HepG2 (cell line): ENCODE results near the gene SDHAF1. TPM values are rescaled to one million over a fixed set of nuclear protein-coding genes. Genes with fewer than 3 reads are reported as not detected.

Source experiments
- ASH2L ChIP-seq: fragments of 300-600, 200-600 bp; sonication (generic); IDR thresholded peaks from 2 replicates; pipeline ENCODE4 v1.7.0; 2017; ENCODE audit warnings: low read depth, mild to moderate bottlenecking, moderate library complexity, mixed read lengths, low read length; ENCODE audit not compliant: insufficient read length
- HMGA1 ChIP-seq: sonication (generic); formaldehyde crosslinking; conservative IDR thresholded peaks from 2 replicates; pipeline ENCODE4 v1.4.0; 2020; ENCODE audit warnings: missing genetic modification reagents
- HNRNPK ChIP-seq: fragments of 200-400 bp; formaldehyde crosslinking; IDR thresholded peaks from 2 replicates; pipeline ENCODE4 v1.6.1; 2018; ENCODE audit warnings: low read length, low read depth, moderate library complexity, mild to moderate bottlenecking; ENCODE audit not compliant: poor library complexity, severe bottlenecking
- KDM1A ChIP-seq: IDR thresholded peaks from 2 replicates; pipeline ENCODE4 v1.6.1; 2016; ENCODE audit warnings: missing compliant biosample characterization
- MZF1 ChIP-seq: sonication (generic); formaldehyde crosslinking; IDR thresholded peaks from 2 replicates; pipeline ENCODE4 v1.8.1; 2023; ENCODE audit warnings: mild to moderate bottlenecking, missing genetic modification reagents, borderline replicate concordance
- NFYB ChIP-seq: sonication (generic); formaldehyde crosslinking; IDR thresholded peaks from 2 replicates; pipeline ENCODE4 v1.4.0; 2020; ENCODE audit warnings: missing genetic modification reagents
- PHB2 ChIP-seq: fragments of 450-650 bp; IDR thresholded peaks from 2 replicates; pipeline ENCODE4 v1.6.1; 2018; ENCODE audit not compliant: partially characterized antibody
- RORA ChIP-seq: sonication (generic); formaldehyde crosslinking; IDR thresholded peaks from 2 replicates; pipeline ENCODE4 v1.5.0; 2020; ENCODE audit warnings: mild to moderate bottlenecking, missing genetic modification reagents, moderate library complexity
- SOX13 ChIP-seq, 3 experiments: fragments of 450-650 bp in 1 of 3; sonication (generic) in 1 of 3; formaldehyde crosslinking in 1 of 3; IDR thresholded peaks in 2 of 3; conservative IDR thresholded peaks in 1 of 3; 2 replicates each; pipeline versions ENCODE4 v1.5.0 to v1.6.1; 2016 to 2020; ENCODE audit warnings: antibody characterized with exemption in 1 of 3, mild to moderate bottlenecking in 1 of 3, missing compliant biosample characterization in 1 of 3, missing genetic modification reagents in 1 of 3, moderate library complexity in 1 of 3
- YEATS2 ChIP-seq: sonication (generic); formaldehyde crosslinking; IDR thresholded peaks from 2 replicates; pipeline ENCODE4 v1.4.0; 2020; ENCODE audit warnings: missing genetic modification reagents, borderline replicate concordance
- ZFP1 ChIP-seq: IDR thresholded peaks from 2 replicates; pipeline ENCODE4 v1.6.1; 2016
- ZMYM3 ChIP-seq: sonication (generic); formaldehyde crosslinking; IDR thresholded peaks from 2 replicates; pipeline ENCODE4 v1.5.1; 2020; ENCODE audit warnings: mild to moderate bottlenecking, missing genetic modification reagents
- ZNF263 ChIP-seq: sonication (generic); formaldehyde crosslinking; IDR thresholded peaks from 2 replicates; pipeline ENCODE4 v1.4.0; 2020; ENCODE audit warnings: missing genetic modification reagents
- ZNF431 ChIP-seq: sonication (generic); formaldehyde crosslinking; IDR thresholded peaks from 2 replicates; pipeline ENCODE4 v1.9.0; 2022; ENCODE audit warnings: missing genetic modification reagents, low read depth, mild to moderate bottlenecking, borderline replicate concordance
- ZNF790 ChIP-seq: sonication (generic); formaldehyde crosslinking; IDR thresholded peaks from 2 replicates; pipeline ENCODE4 v1.8.0; 2022; ENCODE audit warnings: missing genetic modification reagents, mild to moderate bottlenecking, borderline replicate concordance
- polyA plus RNA-seq, 8 experiments: library from polyadenylated mRNA; depleted of rRNA in 3 of 8; stranded (reverse) in 7 of 8; unstranded in 1 of 8; fragments of >200 nt; fragmentation: Illumina TruSeq in 4 of 8; extraction: Trizol in 4 of 8; gene quantifications; 2 replicates each; pipeline versions ENCODE4 v1.2.1 to v1.2.3, GENCODE V29; 2011 to 2016; ENCODE audit warnings: low read depth in 4 of 8, missing spikeins in 1 of 8, mixed read lengths in 1 of 8; ENCODE audit not compliant: insufficient read depth in 1 of 8
- total RNA-seq, 5 experiments: library from RNA; depleted of rRNA; stranded (reverse); fragments of >200 nt; fragmentation: Illumina TruSeq; extraction: Trizol; gene quantifications; 2 replicates each; pipeline ENCODE4 v1.2.3, GENCODE V29; 2016; ENCODE audit warnings: low read depth in 1 of 5
- TF ChIP-seq, protein P1 (sequence below): sonication (generic); formaldehyde crosslinking; IDR thresholded peaks from 2 replicates; pipeline ENCODE4 v1.4.0; 2020; ENCODE audit warnings: mild to moderate bottlenecking, missing genetic modification reagents
- TF ChIP-seq, protein P2 (sequence below): sonication (generic); formaldehyde crosslinking; IDR thresholded peaks from 2 replicates; pipeline ENCODE4 v1.5.0; 2020; ENCODE audit warnings: mild to moderate bottlenecking, missing genetic modification reagents, borderline replicate concordance
- TF ChIP-seq, protein P3 (sequence below): sonication (generic); formaldehyde crosslinking; IDR thresholded peaks from 2 replicates; pipeline ENCODE4 v1.9.0; 2021; ENCODE audit warnings: missing genetic modification reagents, mild to moderate bottlenecking, borderline replicate concordance
- TF ChIP-seq, protein P4 (sequence below): IDR thresholded peaks from 2 replicates; pipeline ENCODE4 v1.6.1; 2016; ENCODE audit warnings: mild to moderate bottlenecking, missing biosample characterization, missing genetic modification reagents

The SDHAF1 gene
- total and polyA plus RNA-seq, 2 of the 13 experiments (the other 11 are each of a cell fraction or from before 2014, with no cell fraction given), result 17.8 to 22.8 TPM

DNA sequence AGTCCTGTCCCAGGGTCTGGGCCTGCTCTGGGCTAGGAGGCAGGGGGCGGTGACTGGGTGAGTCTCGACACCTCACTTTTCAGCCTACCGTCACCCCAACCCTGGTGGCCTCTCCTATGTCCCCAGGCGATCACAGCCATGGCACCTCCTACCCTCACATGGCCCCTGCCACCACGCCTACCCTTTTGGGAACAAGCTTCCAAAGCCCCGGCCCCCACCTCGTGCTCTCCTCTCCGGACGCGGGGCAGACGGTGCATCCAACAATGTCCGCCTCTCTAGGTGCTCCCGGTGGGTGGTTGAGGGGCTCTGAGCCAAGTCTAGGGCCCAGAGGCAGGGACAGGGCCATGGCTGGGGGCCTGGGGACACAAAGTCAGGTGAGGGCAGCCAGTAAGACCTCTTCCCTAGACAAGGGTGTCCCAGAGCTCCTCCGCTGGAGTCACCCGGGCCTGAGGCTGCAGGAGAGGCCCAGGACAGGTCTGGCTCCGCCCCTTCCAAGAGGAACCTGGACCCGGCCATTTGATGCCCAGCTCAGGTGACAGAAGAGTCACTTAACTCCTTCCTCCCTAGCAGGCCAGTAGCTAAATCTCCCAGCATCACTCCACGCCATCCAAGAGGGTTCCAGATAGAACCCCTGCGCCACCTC, 13.5 kb downstream of the SDHAF1 start, which contains the start of gene SYNE4 (continued):
- TF ChIP-seq ZNF790 (CRISPR knock-in tag) (no peak), ASH2L (peak; percentile 36), NFYB (peak; percentile 53; the same call in 1 of the 2 replicates), PHB2 (no peak), HMGA1 (CRISPR knock-in tag) (no peak), ZMYM3 (CRISPR knock-in tag) (peak; percentile 33), MZF1 (CRISPR knock-in tag) (no peak), ZFP1 (CRISPR knock-in tag) (no peak), ZNF263 (CRISPR knock-in tag) (peak; percentile 77), ZNF431 (CRISPR knock-in tag) (no peak), YEATS2 (CRISPR knock-in tag) (0 out of 2 replicates have a peak, but pooled peaks have one; percentile 28), HNRNPK (no peak), KDM1A (CRISPR knock-in tag) (0 out of 2 replicates have a peak, but pooled peaks have one; percentile 22), RORA (CRISPR knock-in tag) (no peak), SOX13 (IDR thresholded peaks at IDR 0.05) (no peak), SOX13 (CRISPR knock-in tag; conservative IDR thresholded peaks at IDR 0.05 in 1 of 2, IDR thresholded peaks at IDR 0.05 in 1 of 2) (no peak; a peak in 1 of 4 replicates)
- TF ChIP-seq, protein P1, sequence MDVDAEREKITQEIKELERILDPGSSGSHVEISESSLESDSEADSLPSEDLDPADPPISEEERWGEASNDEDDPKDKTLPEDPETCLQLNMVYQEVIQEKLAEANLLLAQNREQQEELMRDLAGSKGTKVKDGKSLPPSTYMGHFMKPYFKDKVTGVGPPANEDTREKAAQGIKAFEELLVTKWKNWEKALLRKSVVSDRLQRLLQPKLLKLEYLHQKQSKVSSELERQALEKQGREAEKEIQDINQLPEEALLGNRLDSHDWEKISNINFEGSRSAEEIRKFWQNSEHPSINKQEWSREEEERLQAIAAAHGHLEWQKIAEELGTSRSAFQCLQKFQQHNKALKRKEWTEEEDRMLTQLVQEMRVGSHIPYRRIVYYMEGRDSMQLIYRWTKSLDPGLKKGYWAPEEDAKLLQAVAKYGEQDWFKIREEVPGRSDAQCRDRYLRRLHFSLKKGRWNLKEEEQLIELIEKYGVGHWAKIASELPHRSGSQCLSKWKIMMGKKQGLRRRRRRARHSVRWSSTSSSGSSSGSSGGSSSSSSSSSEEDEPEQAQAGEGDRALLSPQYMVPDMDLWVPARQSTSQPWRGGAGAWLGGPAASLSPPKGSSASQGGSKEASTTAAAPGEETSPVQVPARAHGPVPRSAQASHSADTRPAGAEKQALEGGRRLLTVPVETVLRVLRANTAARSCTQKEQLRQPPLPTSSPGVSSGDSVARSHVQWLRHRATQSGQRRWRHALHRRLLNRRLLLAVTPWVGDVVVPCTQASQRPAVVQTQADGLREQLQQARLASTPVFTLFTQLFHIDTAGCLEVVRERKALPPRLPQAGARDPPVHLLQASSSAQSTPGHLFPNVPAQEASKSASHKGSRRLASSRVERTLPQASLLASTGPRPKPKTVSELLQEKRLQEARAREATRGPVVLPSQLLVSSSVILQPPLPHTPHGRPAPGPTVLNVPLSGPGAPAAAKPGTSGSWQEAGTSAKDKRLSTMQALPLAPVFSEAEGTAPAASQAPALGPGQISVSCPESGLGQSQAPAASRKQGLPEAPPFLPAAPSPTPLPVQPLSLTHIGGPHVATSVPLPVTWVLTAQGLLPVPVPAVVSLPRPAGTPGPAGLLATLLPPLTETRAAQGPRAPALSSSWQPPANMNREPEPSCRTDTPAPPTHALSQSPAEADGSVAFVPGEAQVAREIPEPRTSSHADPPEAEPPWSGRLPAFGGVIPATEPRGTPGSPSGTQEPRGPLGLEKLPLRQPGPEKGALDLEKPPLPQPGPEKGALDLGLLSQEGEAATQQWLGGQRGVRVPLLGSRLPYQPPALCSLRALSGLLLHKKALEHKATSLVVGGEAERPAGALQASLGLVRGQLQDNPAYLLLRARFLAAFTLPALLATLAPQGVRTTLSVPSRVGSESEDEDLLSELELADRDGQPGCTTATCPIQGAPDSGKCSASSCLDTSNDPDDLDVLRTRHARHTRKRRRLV (CRISPR knock-in tag), result peak; percentile 82; the same call in 1 of the 2 replicates
- TF ChIP-seq, protein P2, sequence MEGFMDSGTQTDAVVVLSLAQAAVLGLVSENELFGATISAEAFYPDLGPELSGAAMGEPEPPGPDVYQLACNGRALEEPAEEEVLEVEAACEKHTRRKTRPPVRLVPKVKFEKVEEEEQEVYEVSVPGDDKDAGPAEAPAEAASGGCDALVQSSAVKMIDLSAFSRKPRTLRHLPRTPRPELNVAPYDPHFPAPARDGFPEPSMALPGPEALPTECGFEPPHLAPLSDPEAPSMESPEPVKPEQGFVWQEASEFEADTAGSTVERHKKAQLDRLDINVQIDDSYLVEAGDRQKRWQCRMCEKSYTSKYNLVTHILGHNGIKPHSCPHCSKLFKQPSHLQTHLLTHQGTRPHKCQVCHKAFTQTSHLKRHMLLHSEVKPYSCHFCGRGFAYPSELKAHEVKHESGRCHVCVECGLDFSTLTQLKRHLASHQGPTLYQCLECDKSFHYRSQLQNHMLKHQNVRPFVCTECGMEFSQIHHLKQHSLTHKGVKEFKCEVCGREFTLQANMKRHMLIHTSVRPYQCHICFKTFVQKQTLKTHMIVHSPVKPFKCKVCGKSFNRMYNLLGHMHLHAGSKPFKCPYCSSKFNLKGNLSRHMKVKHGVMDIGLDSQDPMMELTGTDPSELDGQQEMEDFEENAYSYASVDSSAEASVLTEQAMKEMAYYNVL (CRISPR knock-in tag), result 0 out of 2 replicates have a peak, but pooled peaks have one; percentile 74
- TF ChIP-seq, protein P3, sequence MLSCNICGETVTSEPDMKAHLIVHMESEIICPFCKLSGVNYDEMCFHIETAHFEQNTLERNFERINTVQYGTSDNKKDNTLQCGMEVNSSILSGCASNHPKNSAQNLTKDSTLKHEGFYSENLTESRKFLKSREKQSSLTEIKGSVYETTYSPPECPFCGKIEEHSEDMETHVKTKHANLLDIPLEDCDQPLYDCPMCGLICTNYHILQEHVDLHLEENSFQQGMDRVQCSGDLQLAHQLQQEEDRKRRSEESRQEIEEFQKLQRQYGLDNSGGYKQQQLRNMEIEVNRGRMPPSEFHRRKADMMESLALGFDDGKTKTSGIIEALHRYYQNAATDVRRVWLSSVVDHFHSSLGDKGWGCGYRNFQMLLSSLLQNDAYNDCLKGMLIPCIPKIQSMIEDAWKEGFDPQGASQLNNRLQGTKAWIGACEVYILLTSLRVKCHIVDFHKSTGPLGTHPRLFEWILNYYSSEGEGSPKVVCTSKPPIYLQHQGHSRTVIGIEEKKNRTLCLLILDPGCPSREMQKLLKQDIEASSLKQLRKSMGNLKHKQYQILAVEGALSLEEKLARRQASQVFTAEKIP, result no peak
- TF ChIP-seq, protein P4, sequence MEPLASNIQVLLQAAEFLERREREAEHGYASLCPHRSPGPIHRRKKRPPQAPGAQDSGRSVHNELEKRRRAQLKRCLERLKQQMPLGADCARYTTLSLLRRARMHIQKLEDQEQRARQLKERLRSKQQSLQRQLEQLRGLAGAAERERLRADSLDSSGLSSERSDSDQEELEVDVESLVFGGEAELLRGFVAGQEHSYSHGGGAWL (CRISPR knock-in tag), result peak; percentile 64
